ENCODE data around the gene ELMOD1. TPM values are rescaled to one million over a fixed set of nuclear protein-coding genes. Genes with fewer than 3 reads are reported as not detected.

ELMOD1 gene
- total and polyA plus RNA-seq, 2 experiments from 2014 or later, result 1.2 to 1.6 TPM

GRCh38 chr11:107713009-107713408 lies 122.1 kb downstream of the ELMOD1 start:
- DNase-seq (ENCODE audit: low spot score) (no peak), ATAC-seq (no peak)
- Histone ChIP-seq H3K36me3 (ENCODE audit: insufficient read depth) (no peaks in the 10 kb centered on the region), H4K20me1 (replicated peaks; ENCODE audit: insufficient read depth) (no peaks in the 10 kb centered on the region), H3K27ac (ENCODE audit: low read depth) (no peak overlapping the region), H3K4me2 (no peak overlapping the region), H3K4me1 (ENCODE audit: insufficient read depth) (no peaks in the 10 kb centered on the region), H3K79me2 (replicated peaks; ENCODE audit: insufficient read depth) (no peaks in the 10 kb centered on the region), H3K4me3 (no peak overlapping the region), H2AFZ (no peak overlapping the region), H3K9me2 (ENCODE audit: insufficient read depth) (no peaks in the 10 kb centered on the region), H3K27me3 (ENCODE audit: insufficient read depth) (peaks cover 5% of the 10 kb centered on the region; the same call in 1 of the 2 replicates), H3F3A (replicated peaks; ENCODE audit: low read depth) (no peaks in the 10 kb centered on the region)
- Mint-ChIP-seq H3K27me3 (ENCODE audit: insufficient read depth, low read depth, poor library complexity) (no peaks in the 10 kb centered on the region), H3K4me3 (no peak overlapping the region), H3K36me3 (ENCODE audit: low read depth) (no peaks in the 10 kb centered on the region), H3K9me3 (no peaks in the 10 kb centered on the region), H3K4me1 (peaks cover 7% of the 10 kb centered on the region), H3K27ac (no peak overlapping the region)
- TF ChIP-seq EZH2phosphoT487 (IDR thresholded peaks at IDR 0.05; ENCODE audit: unreplicated experiment) (no peak), ZNF331 (CRISPR knock-in tag; IDR thresholded peaks at IDR 0.05; ENCODE audit: low read depth) (no peak), CTCF (conservative IDR thresholded peaks at IDR 0.05; ENCODE audit: low read depth in 2 of 2) (no peak), JUNB (IDR thresholded peaks at IDR 0.05; ENCODE audit: unreplicated experiment) (no peak), ETS1 (IDR thresholded peaks at IDR 0.05) (no peak), REST (IDR thresholded peaks at IDR 0.05; ENCODE audit: unreplicated experiment) (no peak), EZH2 (IDR thresholded peaks at IDR 0.05; ENCODE audit: low read depth, unreplicated experiment) (no peak), STAT1 (IDR thresholded peaks at IDR 0.05; ENCODE audit: unreplicated experiment) (no peak), POLR2AphosphoS5 (IDR thresholded peaks at IDR 0.05; ENCODE audit: low read depth) (no peak), NANOG (IDR thresholded peaks at IDR 0.05; ENCODE audit: borderline replicate concordance) (no peak), ZNF114 (CRISPR knock-in tag; IDR thresholded peaks at IDR 0.05) (no peak), CREB1 (CRISPR knock-in tag; IDR thresholded peaks at IDR 0.05; ENCODE audit: low read depth) (no peak), ZNF462 (CRISPR knock-in tag; IDR thresholded peaks at IDR 0.05) (no peak)

Data from GM23338 (cell line).